Mononuclear cell (primary cell): ENCODE data around the gene ADGRG1. TPM values are rescaled to one million over a fixed set of nuclear protein-coding genes. Genes with fewer than 3 reads are reported as not detected.

Experiments used
- H3K27me3 ChIP-seq: 2 replicates; pipeline ENCODE4 v1.6.0; 2011; ENCODE audit warnings: low read length, control low read depth; ENCODE audit not compliant: insufficient read depth
- H3K4me1 ChIP-seq: 2 replicates; pipeline ENCODE4 v1.5.1; 2011; ENCODE audit warnings: mild to moderate bottlenecking, low read length, control low read depth; ENCODE audit not compliant: insufficient read depth
- H3K4me3 ChIP-seq: 2 replicates; pipeline ENCODE4 v1.5.1; 2011; ENCODE audit warnings: mild to moderate bottlenecking, low read length, moderate library complexity
- H3K9me3 ChIP-seq: 2 replicates; pipeline ENCODE4 v1.5.1; 2011; ENCODE audit warnings: low read depth, mild to moderate bottlenecking, control low read depth, low read length
- total RNA-seq: library from RNA; depleted of rRNA; stranded (reverse); fragments of >200 nt; gene quantifications from one replicate; pipeline ENCODE4 v1.2.3, GENCODE V29; 2012

The ADGRG1 gene
- total RNA-seq, 1 donor = 12.2 TPM

GRCh38 chr16:57658130-57658877 lies 29.9 kb downstream of the ADGRG1 start:
- H3K4me1 ChIP-seq = peaks cover 16% of the 10 kb centered on the region
- no peaks in the 10 kb centered on the region for H3K27me3 ChIP-seq
- no peaks in the 10 kb centered on the region for H3K9me3 ChIP-seq
- H3K4me3 ChIP-seq = no peak overlapping the region

- H3K27me3 ChIP-seq = no peaks in the 10 kb centered on the region
- H3K9me3 ChIP-seq = no peaks in the 10 kb centered on the region
- H3K4me1 ChIP-seq = peaks cover 13% of the 10 kb centered on the region
Measured at GRCh38 chr16:57658878-57659674, 30.6 kb downstream of the ADGRG1 start.

GRCh38 chr16:57660715-57661463 lies 32.5 kb downstream of the ADGRG1 start:
- Histone ChIP-seq H3K9me3 (no peaks in the 10 kb centered on the region), H3K4me1 (peaks cover 2% of the 10 kb centered on the region), H3K4me3 (no peak overlapping the region), H3K27me3 (no peaks in the 10 kb centered on the region)

More at GRCh38 chr16:57658878-57659674, 30.6 kb downstream of the ADGRG1 start:
- no peak overlapping the region for H3K4me3 ChIP-seq

- Histone ChIP-seq H3K4me3 (no peak overlapping the region), H3K4me1 (peaks cover 4% of the 10 kb centered on the region)
Measured at GRCh38 chr16:57661510-57661909, 33.1 kb downstream of the ADGRG1 start.

GRCh38 chr16:57661936-57662906 lies 33.8 kb downstream of the ADGRG1 start:
- no peaks in the 10 kb centered on the region for H3K27me3 ChIP-seq
- no peak overlapping the region for H3K4me3 ChIP-seq
- H3K9me3 ChIP-seq = no peaks in the 10 kb centered on the region
- peaks cover 11% of the 10 kb centered on the region for H3K4me1 ChIP-seq

More at GRCh38 chr16:57661510-57661909, 33.1 kb downstream of the ADGRG1 start:
- H3K9me3 ChIP-seq = no peaks in the 10 kb centered on the region
- H3K27me3 ChIP-seq = no peaks in the 10 kb centered on the region

- H3K4me3 ChIP-seq = no peak overlapping the region
- H3K4me1 ChIP-seq = peaks cover 22% of the 10 kb centered on the region
- H3K27me3 ChIP-seq = no peaks in the 10 kb centered on the region
- no peaks in the 10 kb centered on the region for H3K9me3 ChIP-seq
Measured at GRCh38 chr16:57663436-57663835, 35.0 kb downstream of the ADGRG1 start.

GRCh38 chr16:57663917-57664661 lies 35.7 kb downstream of the ADGRG1 start:
- no peaks in the 10 kb centered on the region for H3K9me3 ChIP-seq
- H3K4me1 ChIP-seq = peaks cover 29% of the 10 kb centered on the region
- no peaks in the 10 kb centered on the region for H3K27me3 ChIP-seq
- H3K4me3 ChIP-seq = no peak overlapping the region

GRCh38 chr16:57664662-57665025 lies 36.2 kb downstream of the ADGRG1 start:
- peaks cover 32% of the 10 kb centered on the region for H3K4me1 ChIP-seq
- H3K4me3 ChIP-seq = no peak overlapping the region
- H3K27me3 ChIP-seq = no peaks in the 10 kb centered on the region
- H3K9me3 ChIP-seq = no peaks in the 10 kb centered on the region

GRCh38 chr16:57665541-57665940 lies 37.1 kb downstream of the ADGRG1 start:
- Histone ChIP-seq H3K4me1 (peaks cover 37% of the 10 kb centered on the region), H3K27me3 (no peaks in the 10 kb centered on the region), H3K4me3 (no peak overlapping the region), H3K9me3 (no peaks in the 10 kb centered on the region)

- Histone ChIP-seq H3K4me3 (no peak overlapping the region), H3K27me3 (no peaks in the 10 kb centered on the region), H3K4me1 (peaks cover 37% of the 10 kb centered on the region), H3K9me3 (no peaks in the 10 kb centered on the region)
Measured at GRCh38 chr16:57666353-57667047, 38.1 kb downstream of the ADGRG1 start.

- Histone ChIP-seq H3K4me3 (no peak overlapping the region), H3K4me1 (peaks cover 37% of the 10 kb centered on the region), H3K9me3 (no peaks in the 10 kb centered on the region), H3K27me3 (no peaks in the 10 kb centered on the region)
Measured at GRCh38 chr16:57667048-57667525, 38.7 kb downstream of the ADGRG1 start.

- no peak overlapping the region for H3K4me3 ChIP-seq
- no peaks in the 10 kb centered on the region for H3K27me3 ChIP-seq
- peaks cover 37% of the 10 kb centered on the region for H3K4me1 ChIP-seq
- H3K9me3 ChIP-seq = no peaks in the 10 kb centered on the region
Measured at GRCh38 chr16:57667526-57668262, 39.3 kb downstream of the ADGRG1 start.

GRCh38 chr16:57668263-57668571 lies 39.8 kb downstream of the ADGRG1 start, which contains the start of gene ADGRG3:
Gene ADGRG3 (plus strand): TSS chr16:57668306. CDS start chr16:57668348, 42 bp downstream.
- peak within 1 kb of the TSS; percentile 35 for H3K4me3 ChIP-seq
- peaks cover 37% of the 10 kb centered on the region for H3K4me1 ChIP-seq
- H3K9me3 ChIP-seq = no peaks in the 10 kb centered on the region
- H3K27me3 ChIP-seq = no peaks in the 10 kb centered on the region
